ENCODE data around the gene TRDN. TPM values are rescaled to one million over a fixed set of nuclear protein-coding genes. Genes with fewer than 3 reads are reported as not detected.

TRDN gene
- total RNA-seq, 2 donors from 2014 or later = 1.9 to 2.2 TPM

DNA sequence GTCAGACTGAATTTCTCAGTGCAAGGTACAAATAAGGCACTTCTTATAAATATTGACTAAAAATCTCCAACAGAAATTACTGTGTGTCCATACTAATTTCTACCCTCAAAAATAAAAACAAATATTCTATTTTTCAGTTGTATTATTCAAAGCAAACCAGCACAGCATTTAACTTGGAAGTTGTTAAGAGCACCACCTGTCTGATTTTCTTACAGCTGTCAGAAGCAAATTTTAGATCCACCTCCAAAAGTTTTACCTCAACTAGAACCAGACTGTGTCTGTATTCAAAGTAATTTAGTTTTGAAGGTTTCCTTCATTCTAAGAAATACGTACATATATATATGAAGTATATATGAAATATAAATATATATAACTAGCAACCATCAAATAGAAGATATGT is 1.2 kb downstream of the TRDN start:
- TF ChIP-seq, protein P1, sequence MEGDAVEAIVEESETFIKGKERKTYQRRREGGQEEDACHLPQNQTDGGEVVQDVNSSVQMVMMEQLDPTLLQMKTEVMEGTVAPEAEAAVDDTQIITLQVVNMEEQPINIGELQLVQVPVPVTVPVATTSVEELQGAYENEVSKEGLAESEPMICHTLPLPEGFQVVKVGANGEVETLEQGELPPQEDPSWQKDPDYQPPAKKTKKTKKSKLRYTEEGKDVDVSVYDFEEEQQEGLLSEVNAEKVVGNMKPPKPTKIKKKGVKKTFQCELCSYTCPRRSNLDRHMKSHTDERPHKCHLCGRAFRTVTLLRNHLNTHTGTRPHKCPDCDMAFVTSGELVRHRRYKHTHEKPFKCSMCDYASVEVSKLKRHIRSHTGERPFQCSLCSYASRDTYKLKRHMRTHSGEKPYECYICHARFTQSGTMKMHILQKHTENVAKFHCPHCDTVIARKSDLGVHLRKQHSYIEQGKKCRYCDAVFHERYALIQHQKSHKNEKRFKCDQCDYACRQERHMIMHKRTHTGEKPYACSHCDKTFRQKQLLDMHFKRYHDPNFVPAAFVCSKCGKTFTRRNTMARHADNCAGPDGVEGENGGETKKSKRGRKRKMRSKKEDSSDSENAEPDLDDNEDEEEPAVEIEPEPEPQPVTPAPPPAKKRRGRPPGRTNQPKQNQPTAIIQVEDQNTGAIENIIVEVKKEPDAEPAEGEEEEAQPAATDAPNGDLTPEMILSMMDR (IDR thresholded peaks at IDR 0.05) = no peak
- TF ChIP-seq POLR2AphosphoS5 (IDR thresholded peaks at IDR 0.05) (no peak), POLR2A (IDR thresholded peaks at IDR 0.05) (no peak)
- Histone ChIP-seq H3K9me3 (no peaks in the 10 kb centered on the region), H3K4me1 (replicated peaks) (no peaks in the 10 kb centered on the region), H3K27me3 (replicated peaks; ENCODE audit: insufficient read depth) (no peaks in the 10 kb centered on the region), H3K36me3 (no peaks in the 10 kb centered on the region), H3K27ac (no peak overlapping the region), H3K4me3 (no peak overlapping the region)
- WGBS = 94% methylated on average over 1 of the region's 1 CpG
- intact Hi-C loops (cut with DNase I) = no loop called here
- no peak for DNase-seq (ENCODE audit: low spot score)

DNA sequence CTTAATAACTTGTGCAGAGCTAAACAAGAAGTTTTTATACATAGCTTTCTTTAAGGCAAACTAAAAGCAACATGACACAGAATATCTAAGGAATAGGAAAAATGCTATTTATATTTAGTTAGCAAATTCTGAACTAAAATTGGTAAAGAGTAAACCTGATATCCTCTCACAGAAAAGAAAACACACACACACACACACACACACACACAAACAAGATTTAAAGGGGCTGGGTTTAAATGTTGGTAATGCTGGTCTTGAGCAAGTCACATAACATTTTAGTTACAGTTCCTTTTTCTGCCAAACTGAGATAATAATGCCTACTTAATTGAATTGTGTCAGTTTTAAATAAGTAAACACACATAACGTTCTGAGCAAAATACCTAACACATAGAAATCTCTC is 1.6 kb downstream of the TRDN start:
- TF ChIP-seq, protein P1 (IDR thresholded peaks at IDR 0.05) = no peak
- TF ChIP-seq POLR2AphosphoS5 (IDR thresholded peaks at IDR 0.05) = no peak
- DNase-seq (ENCODE audit: low spot score) = no peak
- Histone ChIP-seq H3K27me3 (replicated peaks; ENCODE audit: insufficient read depth) (no peaks in the 10 kb centered on the region), H3K4me3 (no peak overlapping the region), H3K27ac (no peak overlapping the region), H3K9me3 (no peaks in the 10 kb centered on the region), H3K36me3 (no peaks in the 10 kb centered on the region), H3K4me1 (replicated peaks) (no peaks in the 10 kb centered on the region)
- intact Hi-C loops (cut with DNase I) = no loop called here
- 45% methylated on average over 1 of the region's 1 CpG for WGBS

DNA sequence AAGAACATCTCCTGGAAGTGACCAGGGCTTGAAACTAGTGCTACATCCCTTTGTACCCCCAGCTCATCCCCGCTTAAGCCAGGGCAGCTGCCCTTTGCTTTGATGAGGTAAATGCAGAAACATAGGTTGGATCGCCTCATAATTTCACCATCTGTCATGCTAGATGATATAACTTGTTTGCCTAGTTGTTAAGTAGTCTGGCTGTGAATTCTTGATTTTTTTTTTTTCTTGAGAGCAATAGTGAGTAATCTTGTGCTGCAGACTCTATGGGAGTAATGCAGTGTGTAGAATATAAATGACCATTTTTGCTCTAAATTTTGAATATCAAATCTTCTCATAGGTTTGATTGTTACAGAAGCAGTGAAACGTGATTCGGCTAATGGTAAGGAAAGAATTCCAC is 4.1 kb downstream of the TRDN start:
- intact Hi-C loops (cut with DNase I) = no loop called here
- H3K36me3 ChIP-seq = no peaks in the 10 kb centered on the region
- H3K27me3 ChIP-seq (replicated peaks; ENCODE audit: insufficient read depth) = no peaks in the 10 kb centered on the region
- no peaks in the 10 kb centered on the region for H3K9me3 ChIP-seq
- TF ChIP-seq, protein P1 (IDR thresholded peaks at IDR 0.05) = no peak
- TF ChIP-seq POLR2A (IDR thresholded peaks at IDR 0.05) (no peak), POLR2AphosphoS5 (IDR thresholded peaks at IDR 0.05) (no peak)
- DNase-seq (ENCODE audit: low spot score) = no peak
- no peak overlapping the region for H3K4me3 ChIP-seq
- H3K4me1 ChIP-seq (replicated peaks) = no peaks in the 10 kb centered on the region
- no peak overlapping the region for H3K27ac ChIP-seq
- whole genome bisulfite sequencing = 66% methylated on average over 4 of the region's 4 CpGs

- Histone ChIP-seq H3K4me3 (no peak overlapping the region), H3K4me1 (replicated peaks) (no peaks in the 10 kb centered on the region), H3K9me3 (no peaks in the 10 kb centered on the region), H3K36me3 (no peaks in the 10 kb centered on the region), H3K27ac (no peak overlapping the region), H3K27me3 (replicated peaks; ENCODE audit: insufficient read depth) (no peaks in the 10 kb centered on the region)
- intact Hi-C loops (cut with DNase I) = no loop called here
- TF ChIP-seq POLR2A (IDR thresholded peaks at IDR 0.05) = no peak
- no peak for TF ChIP-seq POLR2AphosphoS5 (IDR thresholded peaks at IDR 0.05)
- TF ChIP-seq, protein P1 (IDR thresholded peaks at IDR 0.05) = no peak
- no peak for DNase-seq (ENCODE audit: low spot score)
- 61% methylated on average over 3 of the region's 3 CpGs for WGBS
Observed at GRCh38 chr6:123629258-123629941, 7.3 kb downstream of the TRDN start.

DNA sequence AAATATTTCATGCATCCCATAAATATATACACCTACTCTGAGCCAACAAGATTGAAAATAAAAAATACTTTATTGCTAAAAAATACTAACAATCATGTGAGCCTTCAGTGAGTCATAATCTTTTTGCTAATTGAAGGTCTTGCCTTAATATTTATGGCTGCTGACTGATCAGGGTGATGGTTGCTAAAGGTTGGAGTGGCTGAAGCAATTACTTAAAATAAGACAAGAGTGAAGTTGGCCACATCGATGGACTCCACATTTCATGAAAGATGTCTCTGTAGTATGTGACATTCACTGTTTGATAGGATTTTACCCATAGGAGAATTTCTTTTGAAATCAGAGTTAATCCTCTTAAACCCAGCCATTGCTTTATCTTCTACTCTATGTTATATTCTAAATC is 11.1 kb downstream of the TRDN start:
- Histone ChIP-seq H3K27ac (no peak overlapping the region), H3K27me3 (replicated peaks; ENCODE audit: insufficient read depth) (no peaks in the 10 kb centered on the region), H3K4me1 (replicated peaks) (no peaks in the 10 kb centered on the region), H3K9me3 (no peaks in the 10 kb centered on the region), H3K4me3 (no peak overlapping the region), H3K36me3 (no peaks in the 10 kb centered on the region)
- intact Hi-C loops (cut with DNase I) = no loop called here
- TF ChIP-seq POLR2A (IDR thresholded peaks at IDR 0.05) (no peak), POLR2AphosphoS5 (IDR thresholded peaks at IDR 0.05) (no peak)
- TF ChIP-seq, protein P1 (IDR thresholded peaks at IDR 0.05) = no peak
- 96% methylated on average over 1 of the region's 1 CpG for WGBS
- DNase-seq (ENCODE audit: low spot score) = no peak
